ENCODE data around the gene PNKD. TPM values are rescaled to one million over a fixed set of nuclear protein-coding genes. Genes with fewer than 3 reads are reported as not detected.

The PNKD gene
- total and polyA plus RNA-seq, 2 of the 8 experiments (the other 6 are each of a cell fraction or from before 2014, with no cell fraction given) = 43.9 to 65.4 TPM

- Histone ChIP-seq H3K4me3 (ENCODE audit: extremely low read depth in 1 of 4, insufficient read depth in 2 of 4, low read depth in 3 of 4, low read length in 4 of 4) (no peak overlapping the region), H2BK12ac (ENCODE audit: low read depth, low read length) (no peak overlapping the region), H4K20me1 (replicated peaks in 1 of 2; ENCODE audit: control insufficient read depth in 1 of 2, insufficient read depth in 2 of 2, low read length in 2 of 2) (no peaks in the 10 kb centered on the region), H4K91ac (replicated peaks; ENCODE audit: insufficient read length, low read length) (no peak overlapping the region), H3K4me1 (replicated peaks in 1 of 4; ENCODE audit: control insufficient read depth in 3 of 4, insufficient read depth in 4 of 4, low read length in 3 of 4) (no peaks in the 10 kb centered on the region), H3K79me1 (ENCODE audit: low read depth, low read length) (no peaks in the 10 kb centered on the region), H3K9me3 (ENCODE audit: insufficient read depth in 2 of 2, low read depth in 1 of 2, low read length in 1 of 2) (no peaks in the 10 kb centered on the region), H3K4me2 (ENCODE audit: insufficient read depth in 1 of 2, low read depth in 2 of 2, low read length in 2 of 2) (no peak overlapping the region), H3K56ac (replicated peaks; ENCODE audit: insufficient read length, low read depth, low read length) (no peak overlapping the region), H2BK120ac (replicated peaks; ENCODE audit: low read depth, low read length) (no peak overlapping the region), H2BK20ac (ENCODE audit: low read length) (no peak overlapping the region), H3K23me2 (ENCODE audit: low read depth, low read length) (no peaks in the 10 kb centered on the region), H3K4ac (replicated peaks; ENCODE audit: insufficient read length, low read depth, low read length) (no peak overlapping the region), H3K18ac (ENCODE audit: extremely low read depth, low read length) (no peak overlapping the region), H2BK15ac (ENCODE audit: low read length) (no peak overlapping the region), H4K8ac (ENCODE audit: extremely low read depth, insufficient read depth, low read length) (no peak overlapping the region), H3K79me2 (ENCODE audit: control insufficient read depth in 1 of 2, insufficient read depth in 2 of 2, low read length in 2 of 2) (no peaks in the 10 kb centered on the region), H2AFZ (ENCODE audit: low read length) (no peak overlapping the region), H3K27me3 (replicated peaks in 1 of 4; ENCODE audit: control insufficient read depth in 3 of 4, extremely low read depth in 1 of 4, insufficient read depth in 3 of 4, low read length in 3 of 4) (no peaks in the 10 kb centered on the region), H3K14ac (ENCODE audit: insufficient read length) (no peak overlapping the region), H3K9ac (replicated peaks in 1 of 4; ENCODE audit: extremely low read depth in 1 of 4, low read depth in 3 of 4, low read length in 3 of 4) (no peak overlapping the region), H3K36me3 (ENCODE audit: control insufficient read depth in 2 of 4, insufficient read depth in 4 of 4, low read length in 3 of 4) (no peaks in the 10 kb centered on the region), H4K5ac (ENCODE audit: insufficient read length, low read depth, low read length) (no peak overlapping the region), H2BK5ac (ENCODE audit: low read depth, low read length) (no peak overlapping the region), H3K23ac (ENCODE audit: insufficient read length) (no peak overlapping the region), H3K27ac (ENCODE audit: low read depth, low read length) (no peak overlapping the region), H2AK5ac (ENCODE audit: low read depth, low read length) (no peak overlapping the region)
- FAIRE-seq (no peak), DNase-seq (ENCODE audit: low read depth in 1 of 2, low spot score in 2 of 2) (no peak)
- POLR2A ChIA-PET (ENCODE audit: partially characterized antibody) = interaction anchor here (1.2 kb wide), 1 partner anchor 15 kb away, joined by 3 read pairs; no protein-coding TSS in a partner anchor
- CTCF ChIA-PET (ENCODE audit: partially characterized antibody) = interaction anchor here (0.9 to 7.6 kb wide), 9 partner anchors 8 to 87 kb away, joined by 3 to 96 read pairs (median 4); partner anchors contain the start of genes CATIP and TMBIM1
- WGBS, 2 experiments (ENCODE audit: extremely low coverage in 1 of 2, insufficient coverage in 1 of 2, insufficient read length in 1 of 2, insufficient replicate concordance in 2 of 2, low coverage in 1 of 2, low lambda C conversion rate in 2 of 2, missing lambda C conversion rate in 1 of 2) = 96% methylated on average over 6 of the region's 6 CpGs; no CpG with 5 or more reads in 1 of the 2 experiments
- no peak for TF ChIP-seq HDAC6 (IDR thresholded peaks at IDR 0.05; ENCODE audit: low read depth, low read length)
- no peak for TF ChIP-seq TBP (IDR thresholded peaks at IDR 0.05; ENCODE audit: low read depth, low read length)
- TF ChIP-seq EZH2 (IDR thresholded peaks at IDR 0.05; ENCODE audit: low read depth, low read length, severe bottlenecking) = no peak
- no peak for TF ChIP-seq USF2 (IDR thresholded peaks at IDR 0.05; ENCODE audit: low read length)
These were observed 37.2 kb downstream of the PNKD start for GRCh38 chr2:218307415-218308090.
